ENCODE results near the gene TP53I11. TPM values are rescaled to one million over a fixed set of nuclear protein-coding genes. Genes with fewer than 3 reads are reported as not detected.

TP53I11 gene
- total RNA-seq, 2 donors from 2014 or later = 1.8 to 3.9 TPM

DNA sequence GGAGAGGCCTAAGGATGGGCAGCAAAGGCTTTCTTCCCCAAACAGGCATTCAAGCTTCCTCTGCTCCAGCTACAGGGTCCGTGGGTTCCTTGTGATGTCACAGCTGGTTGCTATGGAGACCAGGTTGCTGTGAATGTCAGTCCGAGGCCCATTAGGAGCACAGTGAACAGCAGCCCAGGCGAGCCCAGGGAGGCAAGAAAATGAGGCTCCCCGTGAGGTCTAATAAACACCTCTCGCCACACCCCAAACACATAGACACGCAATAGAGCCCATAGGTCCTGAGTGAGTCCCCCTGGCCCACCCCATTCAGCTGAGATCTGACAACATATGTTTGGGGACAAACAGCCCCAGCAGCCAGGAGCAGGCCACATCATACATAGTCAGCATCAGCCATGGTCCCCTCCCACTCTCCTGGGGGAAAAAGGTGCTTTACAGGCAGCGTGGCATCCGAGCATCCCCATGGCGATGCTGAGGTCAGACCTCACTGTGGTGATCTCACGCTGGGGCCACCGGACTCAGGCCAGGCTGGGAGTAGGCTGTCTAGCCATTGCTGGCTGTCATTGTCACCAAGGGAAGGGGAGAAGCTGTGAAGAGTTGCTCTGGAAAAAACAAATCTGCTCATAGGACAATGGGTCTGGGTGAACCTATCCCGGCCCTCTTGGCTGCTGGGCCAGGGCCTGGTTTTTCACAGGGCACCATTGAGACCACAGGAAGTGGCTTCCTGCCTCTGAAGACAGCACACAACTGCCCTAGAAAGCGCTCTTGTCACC lies 23.1 kb upstream of the TP53I11 start:
- Mint-ChIP-seq H3K27me3 (no peaks in the 10 kb centered on the region), H3K36me3 (ENCODE audit: low read depth) (no peaks in the 10 kb centered on the region), H3K27ac (no peak overlapping the region), H3K4me3 (no peak overlapping the region), H3K4me1 (peaks cover 6% of the 10 kb centered on the region)
- ATAC-seq = no peak
- H3K9me3 ChIP-seq (ENCODE audit: control insufficient read depth, low read length, poor library complexity, severe bottlenecking) = no peaks in the 10 kb centered on the region
- DNase-seq = no peak

- ATAC-seq = no peak
- H3K4me3 Mint-ChIP-seq = no peak overlapping the region
Measured at GRCh38 chr11:44972746-44973435, 22.2 kb upstream of the TP53I11 start.

DNA sequence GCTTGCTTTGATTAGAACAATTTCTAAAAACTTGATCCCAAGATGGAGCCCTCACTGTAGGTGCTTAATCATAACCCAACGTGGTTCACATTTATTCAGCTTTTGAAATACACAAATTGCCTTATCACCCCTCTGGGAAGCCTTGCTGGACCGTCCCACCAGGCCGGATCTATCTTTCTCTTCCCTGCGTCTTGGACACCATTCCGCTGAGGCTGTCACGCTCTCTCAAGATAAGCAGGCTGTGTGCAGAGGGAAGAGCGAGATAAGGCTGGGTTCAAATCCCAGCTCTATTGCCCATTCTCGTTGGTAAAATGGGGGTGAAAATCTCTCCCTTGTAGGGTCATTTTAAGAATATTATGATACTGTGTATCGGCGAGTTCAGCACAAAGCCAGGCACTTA lies 20.5 kb upstream of the TP53I11 start:
- H3K36me3 Mint-ChIP-seq (ENCODE audit: low read depth) = no peaks in the 10 kb centered on the region
- no peak for DNase-seq
- ATAC-seq = no peak
- H3K4me3 Mint-ChIP-seq = no peak overlapping the region
- H3K27ac Mint-ChIP-seq = no peak overlapping the region
- peaks cover 6% of the 10 kb centered on the region for H3K4me1 Mint-ChIP-seq
- no peaks in the 10 kb centered on the region for H3K27me3 Mint-ChIP-seq
- no peaks in the 10 kb centered on the region for H3K9me3 ChIP-seq (ENCODE audit: control insufficient read depth, low read length, poor library complexity, severe bottlenecking)

More at GRCh38 chr11:44972746-44973435, 22.2 kb upstream of the TP53I11 start:
- peaks cover 6% of the 10 kb centered on the region for H3K4me1 Mint-ChIP-seq
- H3K36me3 Mint-ChIP-seq (ENCODE audit: low read depth) = no peaks in the 10 kb centered on the region
- no peak for DNase-seq
- H3K27ac Mint-ChIP-seq = no peak overlapping the region
- no peaks in the 10 kb centered on the region for H3K27me3 Mint-ChIP-seq
- no peaks in the 10 kb centered on the region for H3K9me3 ChIP-seq (ENCODE audit: control insufficient read depth, low read length, poor library complexity, severe bottlenecking)

GRCh38 chr11:44970293-44970692 lies 19.6 kb upstream of the TP53I11 start:
- H3K27me3 Mint-ChIP-seq = no peaks in the 10 kb centered on the region
- ATAC-seq = no peak

DNA sequence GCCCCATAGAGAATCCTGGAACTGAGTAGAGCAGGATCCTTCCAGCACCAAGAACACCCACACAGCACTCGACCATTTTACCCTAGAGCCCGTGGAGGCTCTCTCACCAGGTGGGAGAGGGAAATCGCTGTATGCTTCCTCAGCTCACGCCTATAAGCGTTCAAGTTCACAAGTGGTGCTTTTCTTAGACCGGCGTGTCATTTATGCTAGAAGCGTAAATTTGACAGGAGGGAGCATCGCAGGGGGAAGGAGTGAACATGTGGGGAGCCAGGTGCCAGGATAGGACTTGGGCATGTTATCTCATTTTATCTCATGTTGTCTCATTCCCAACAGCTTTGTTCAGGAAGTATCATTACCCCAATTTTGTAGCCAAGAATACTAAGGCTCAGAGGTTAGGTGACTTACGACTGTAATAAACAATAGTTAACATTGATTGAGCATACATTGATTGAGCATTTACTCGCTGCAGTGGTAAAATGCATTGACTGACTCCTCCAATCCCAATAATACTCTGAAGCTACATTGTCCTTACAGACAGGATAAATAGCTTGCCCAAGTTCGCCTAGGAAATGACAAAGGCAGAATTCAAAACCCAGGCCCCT lies 19.1 kb upstream of the TP53I11 start:
- no peak overlapping the region for H3K27ac Mint-ChIP-seq
- no peak for DNase-seq
- no peaks in the 10 kb centered on the region for H3K27me3 Mint-ChIP-seq
- H3K4me3 Mint-ChIP-seq = no peak overlapping the region
- H3K4me1 Mint-ChIP-seq = peaks cover 6% of the 10 kb centered on the region
- ATAC-seq = no peak
- peaks cover 2% of the 10 kb centered on the region for H3K36me3 Mint-ChIP-seq (ENCODE audit: low read depth)
- H3K9me3 ChIP-seq (ENCODE audit: control insufficient read depth, low read length, poor library complexity, severe bottlenecking) = no peaks in the 10 kb centered on the region

More at GRCh38 chr11:44970293-44970692, 19.6 kb upstream of the TP53I11 start:
- no peak overlapping the region for H3K27ac Mint-ChIP-seq
- H3K4me1 Mint-ChIP-seq = peaks cover 6% of the 10 kb centered on the region
- no peak overlapping the region for H3K4me3 Mint-ChIP-seq
- no peak for DNase-seq
- H3K36me3 Mint-ChIP-seq (ENCODE audit: low read depth) = peaks cover 2% of the 10 kb centered on the region
- no peaks in the 10 kb centered on the region for H3K9me3 ChIP-seq (ENCODE audit: control insufficient read depth, low read length, poor library complexity, severe bottlenecking)

GRCh38 chr11:44968510-44968909 lies 17.8 kb upstream of the TP53I11 start:
- Mint-ChIP-seq H3K27me3 (no peaks in the 10 kb centered on the region), H3K36me3 (ENCODE audit: low read depth) (peaks cover 2% of the 10 kb centered on the region), H3K4me3 (no peak overlapping the region), H3K4me1 (peaks cover 2% of the 10 kb centered on the region), H3K27ac (no peak overlapping the region)
- ATAC-seq (no peak), DNase-seq (no peak)
- no peaks in the 10 kb centered on the region for H3K9me3 ChIP-seq (ENCODE audit: control insufficient read depth, low read length, poor library complexity, severe bottlenecking)

- DNase-seq (no peak), ATAC-seq (no peak)
- H3K27ac Mint-ChIP-seq = no peak overlapping the region
- H3K36me3 Mint-ChIP-seq (ENCODE audit: low read depth) = peaks cover 2% of the 10 kb centered on the region
- peaks cover 2% of the 10 kb centered on the region for H3K4me1 Mint-ChIP-seq
- H3K9me3 ChIP-seq (ENCODE audit: control insufficient read depth, low read length, poor library complexity, severe bottlenecking) = no peaks in the 10 kb centered on the region
- H3K27me3 Mint-ChIP-seq = no peaks in the 10 kb centered on the region
- no peak overlapping the region for H3K4me3 Mint-ChIP-seq
Measured at GRCh38 chr11:44967930-44968496, 17.3 kb upstream of the TP53I11 start.

GRCh38 chr11:44966694-44967093 lies 16.0 kb upstream of the TP53I11 start:
- no peaks in the 10 kb centered on the region for H3K9me3 ChIP-seq (ENCODE audit: control insufficient read depth, low read length, poor library complexity, severe bottlenecking)
- Mint-ChIP-seq H3K36me3 (ENCODE audit: low read depth) (peaks cover 2% of the 10 kb centered on the region), H3K27ac (no peak overlapping the region), H3K27me3 (no peaks in the 10 kb centered on the region), H3K4me1 (no peaks in the 10 kb centered on the region), H3K4me3 (no peak overlapping the region)
- no peak for ATAC-seq
- DNase-seq = no peak

DNA sequence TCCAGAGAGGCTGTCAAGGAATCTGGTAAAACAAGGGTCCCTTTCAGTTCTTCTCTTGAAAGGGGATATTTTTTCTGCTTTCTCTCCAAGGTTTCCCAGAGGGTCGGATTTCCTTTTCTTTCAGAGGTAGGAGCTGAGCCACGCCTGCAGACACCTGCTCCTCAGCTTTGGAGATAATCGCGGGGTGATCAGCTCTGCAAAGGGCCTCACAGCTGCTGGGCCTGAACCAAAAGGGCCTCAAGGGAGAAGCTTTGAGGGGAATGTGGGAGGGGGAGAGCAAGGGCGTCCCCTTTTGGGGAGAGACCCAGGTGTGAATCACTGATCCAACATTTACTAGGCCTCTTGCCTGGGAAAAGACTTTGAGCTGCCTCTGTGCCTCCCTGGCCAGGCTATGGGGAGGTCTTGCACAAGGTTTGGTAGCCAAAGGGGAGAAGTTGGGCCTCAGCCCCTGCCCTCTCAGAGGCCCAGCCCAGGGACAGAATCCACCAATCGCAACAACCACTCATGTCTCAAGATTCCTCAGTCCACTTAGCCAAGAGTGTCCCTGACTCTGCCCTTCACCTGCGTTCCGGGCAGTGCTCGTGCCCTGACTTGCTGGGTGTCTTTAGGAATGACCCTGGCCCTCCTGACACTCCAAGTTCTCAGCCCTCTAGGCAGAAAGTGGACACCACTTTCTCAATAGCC lies 14.0 kb upstream of the TP53I11 start:
- H3K4me3 Mint-ChIP-seq = no peak overlapping the region
- no peaks in the 10 kb centered on the region for H3K4me1 Mint-ChIP-seq
- no peaks in the 10 kb centered on the region for H3K27me3 Mint-ChIP-seq
- no peak for DNase-seq
- no peak for ATAC-seq
- peaks cover 2% of the 10 kb centered on the region for H3K36me3 Mint-ChIP-seq (ENCODE audit: low read depth)
- H3K27ac Mint-ChIP-seq = peak overlapping the region; percentile 77
- H3K9me3 ChIP-seq (ENCODE audit: control insufficient read depth, low read length, poor library complexity, severe bottlenecking) = no peaks in the 10 kb centered on the region

DNA sequence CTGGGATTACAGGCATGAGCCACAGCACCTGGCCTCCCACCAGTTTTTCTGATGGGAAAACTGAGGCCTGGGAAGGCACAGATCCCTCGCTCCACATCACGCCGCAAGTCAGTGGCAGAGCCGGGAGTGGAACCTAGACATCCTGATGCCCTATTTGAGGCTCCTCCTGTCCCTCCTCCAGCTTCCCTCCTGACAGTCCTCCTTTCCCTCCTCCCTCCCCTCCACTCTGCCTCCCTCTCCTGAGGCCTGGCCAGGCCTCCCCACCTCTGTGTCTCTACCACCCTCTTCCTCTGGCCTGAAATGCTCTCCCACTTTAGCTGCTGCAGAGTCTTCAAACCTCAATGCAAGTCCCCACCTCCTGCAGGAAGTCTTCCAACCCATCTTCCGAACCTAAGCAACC lies 13.3 kb upstream of the TP53I11 start:
- Mint-ChIP-seq H3K4me3 (no peak overlapping the region), H3K4me1 (no peaks in the 10 kb centered on the region), H3K27ac (peak overlapping the region; percentile 77), H3K27me3 (no peaks in the 10 kb centered on the region), H3K36me3 (ENCODE audit: low read depth) (peaks cover 2% of the 10 kb centered on the region)
- H3K9me3 ChIP-seq (ENCODE audit: control insufficient read depth, low read length, poor library complexity, severe bottlenecking) = no peaks in the 10 kb centered on the region
- DNase-seq = no peak
- no peak for ATAC-seq

GRCh38 chr11:44963136-44963535 lies 12.5 kb upstream of the TP53I11 start:
- Mint-ChIP-seq H3K4me1 (no peaks in the 10 kb centered on the region), H3K27ac (no peak overlapping the region), H3K4me3 (no peak overlapping the region), H3K27me3 (peaks cover 1% of the 10 kb centered on the region), H3K36me3 (ENCODE audit: low read depth) (peaks cover 2% of the 10 kb centered on the region)
- ATAC-seq = no peak
- no peaks in the 10 kb centered on the region for H3K9me3 ChIP-seq (ENCODE audit: control insufficient read depth, low read length, poor library complexity, severe bottlenecking)
- DNase-seq = no peak

DNA sequence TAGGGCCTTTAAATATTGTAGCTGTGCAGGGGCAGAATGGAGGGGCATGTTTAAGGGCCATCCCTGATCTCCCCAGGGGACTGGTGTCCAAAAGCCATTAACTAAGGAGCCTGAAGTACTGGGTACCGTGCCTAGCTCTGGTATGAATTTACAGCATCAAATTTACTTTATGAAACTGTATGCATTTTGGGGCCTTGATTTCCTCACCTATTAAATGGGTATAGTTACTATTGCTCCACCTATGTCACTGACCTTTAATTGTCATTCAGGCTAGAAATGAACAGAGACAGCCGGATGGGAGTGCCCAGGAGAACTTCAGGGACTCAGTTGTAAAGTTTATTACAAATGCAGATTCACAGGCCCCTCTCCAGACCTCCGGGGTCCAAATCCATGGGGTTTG lies 11.8 kb upstream of the TP53I11 start:
- no peaks in the 10 kb centered on the region for H3K4me1 Mint-ChIP-seq
- H3K9me3 ChIP-seq (ENCODE audit: control insufficient read depth, low read length, poor library complexity, severe bottlenecking) = no peaks in the 10 kb centered on the region
- H3K4me3 Mint-ChIP-seq = no peak overlapping the region
- no peak overlapping the region for H3K27ac Mint-ChIP-seq
- peaks cover 2% of the 10 kb centered on the region for H3K36me3 Mint-ChIP-seq (ENCODE audit: low read depth)
- peaks cover 4% of the 10 kb centered on the region for H3K27me3 Mint-ChIP-seq
- no peak for DNase-seq
- ATAC-seq = no peak
